ENCODE results near the gene RAET1L. TPM values are rescaled to one million over a fixed set of nuclear protein-coding genes. Genes with fewer than 3 reads are reported as not detected.
"Not testable (repeated sequence)": the region's sequence is repeated elsewhere in the genome, so short reads cannot be mapped to it uniquely, and the experiment has no call there.

RAET1L gene
- polyA plus RNA-seq, 1 donor (not counting 4 experiments of a cell fraction or from before 2014, with no cell fraction given) = 6.9 TPM

GRCh38 chr6:149975400-149975799, 49.9 kb downstream of the RAET1L start:
- Histone ChIP-seq H3K27ac (ENCODE audit: control insufficient read depth, insufficient read depth, low read length) (no peak overlapping the region), H2AFZ (ENCODE audit: control insufficient read depth, low read length) (no peak overlapping the region), H3K4me3 (ENCODE audit: control insufficient read depth in 2 of 3, extremely low read depth in 1 of 3, insufficient read depth in 2 of 3, low read depth in 1 of 3, low read length in 3 of 3) (no peak overlapping the region), H3K27me3 (ENCODE audit: control insufficient read depth, extremely low read depth, insufficient read depth, low read length) (peaks cover 30% of the 10 kb centered on the region), H3K9me1 (ENCODE audit: control insufficient read depth, extremely low read depth, insufficient read depth, low read length) (no peaks in the 10 kb centered on the region), H4K20me1 (ENCODE audit: control insufficient read depth, extremely low read depth, insufficient read depth, low read length) (no peaks in the 10 kb centered on the region), H3K9ac (ENCODE audit: control insufficient read depth, extremely low read depth, insufficient read depth, low read length) (no peak overlapping the region), H3K36me3 (ENCODE audit: control insufficient read depth in 2 of 2, extremely low read depth in 1 of 2, insufficient read depth in 2 of 2, low read length in 2 of 2) (no peaks in the 10 kb centered on the region), H3K4me1 (ENCODE audit: control insufficient read depth, extremely low read depth, insufficient read depth, low read length) (no peaks in the 10 kb centered on the region), H3K4me2 (ENCODE audit: control insufficient read depth, extremely low read depth, insufficient read depth, low read depth, low read length) (no peak overlapping the region), H3K9me3 (ENCODE audit: control insufficient read depth, low read depth, low read length) (no peaks in the 10 kb centered on the region), H3K79me2 (ENCODE audit: control insufficient read depth, insufficient read depth, low read length) (no peaks in the 10 kb centered on the region)
- DNase-seq (ENCODE audit: low read depth, low spot score) (no peak), FAIRE-seq (no peak)
- no peak for TF ChIP-seq EZH2 (IDR thresholded peaks at IDR 0.05; ENCODE audit: low read length)
- no peak for TF ChIP-seq CTCF (optimal IDR thresholded peaks at IDR 0.05 in 1 of 3, IDR thresholded peaks at IDR 0.05 in 1 of 3, conservative IDR thresholded peaks at IDR 0.05 in 1 of 3; ENCODE audit: extremely low read depth in 1 of 3, insufficient read depth in 2 of 3, low read length in 3 of 3)
- dilution Hi-C loops (cut with MboI; ENCODE audit: extremely low pct_ligation_motif_present, low sequenced_read_pairs) = no loop called here

- Histone ChIP-seq H3K79me2 (ENCODE audit: control insufficient read depth, insufficient read depth, low read length) (no peaks in the 10 kb centered on the region), H3K9me1 (ENCODE audit: control insufficient read depth, extremely low read depth, insufficient read depth, low read length) (no peaks in the 10 kb centered on the region), H3K9ac (ENCODE audit: control insufficient read depth, extremely low read depth, insufficient read depth, low read length) (no peak overlapping the region), H3K36me3 (ENCODE audit: control insufficient read depth in 2 of 2, extremely low read depth in 1 of 2, insufficient read depth in 2 of 2, low read length in 2 of 2) (no peaks in the 10 kb centered on the region), H2AFZ (ENCODE audit: control insufficient read depth, low read length) (no peak overlapping the region), H3K4me3 (ENCODE audit: control insufficient read depth in 2 of 3, extremely low read depth in 1 of 3, insufficient read depth in 2 of 3, low read depth in 1 of 3, low read length in 3 of 3) (no peak overlapping the region), H3K4me2 (ENCODE audit: control insufficient read depth, extremely low read depth, insufficient read depth, low read depth, low read length) (no peak overlapping the region), H3K9me3 (ENCODE audit: control insufficient read depth, low read depth, low read length) (no peaks in the 10 kb centered on the region), H3K27me3 (ENCODE audit: control insufficient read depth, extremely low read depth, insufficient read depth, low read length) (peaks cover 31% of the 10 kb centered on the region), H3K27ac (ENCODE audit: control insufficient read depth, insufficient read depth, low read length) (no peak overlapping the region), H4K20me1 (ENCODE audit: control insufficient read depth, extremely low read depth, insufficient read depth, low read length) (no peaks in the 10 kb centered on the region), H3K4me1 (ENCODE audit: control insufficient read depth, extremely low read depth, insufficient read depth, low read length) (no peaks in the 10 kb centered on the region)
- TF ChIP-seq CTCF (optimal IDR thresholded peaks at IDR 0.05 in 1 of 3, IDR thresholded peaks at IDR 0.05 in 1 of 3, conservative IDR thresholded peaks at IDR 0.05 in 1 of 3; ENCODE audit: extremely low read depth in 1 of 3, insufficient read depth in 2 of 3, low read length in 3 of 3) (no peak), EZH2 (IDR thresholded peaks at IDR 0.05; ENCODE audit: low read length) (no peak)
- dilution Hi-C loops (cut with MboI; ENCODE audit: extremely low pct_ligation_motif_present, low sequenced_read_pairs) = no loop called here
- no peak for FAIRE-seq
- DNase-seq (ENCODE audit: low read depth, low spot score) = no peak
These were observed 50.5 kb downstream of the RAET1L start for GRCh38 chr6:149974825-149975224.

GRCh38 chr6:149974394-149974793, 50.9 kb downstream of the RAET1L start:
- H3K4me1 ChIP-seq (ENCODE audit: control insufficient read depth, extremely low read depth, insufficient read depth, low read length); DNase-seq (ENCODE audit: low read depth, low spot score); H3K9ac ChIP-seq (ENCODE audit: control insufficient read depth, extremely low read depth, insufficient read depth, low read length); H3K79me2 ChIP-seq (ENCODE audit: control insufficient read depth, insufficient read depth, low read length); H4K20me1 ChIP-seq (ENCODE audit: control insufficient read depth, extremely low read depth, insufficient read depth, low read length); H3K4me2 ChIP-seq (ENCODE audit: control insufficient read depth, extremely low read depth, insufficient read depth, low read depth, low read length); dilution Hi-C loops (cut with MboI; ENCODE audit: extremely low pct_ligation_motif_present, low sequenced_read_pairs); H3K36me3 ChIP-seq (ENCODE audit: control insufficient read depth in 2 of 2, extremely low read depth in 1 of 2, insufficient read depth in 2 of 2, low read length in 2 of 2); H3K4me3 ChIP-seq (ENCODE audit: control insufficient read depth in 2 of 3, extremely low read depth in 1 of 3, insufficient read depth in 2 of 3, low read depth in 1 of 3, low read length in 3 of 3); FAIRE-seq; H3K9me3 ChIP-seq (ENCODE audit: control insufficient read depth, low read depth, low read length); H3K27ac ChIP-seq (ENCODE audit: control insufficient read depth, insufficient read depth, low read length); H3K9me1 ChIP-seq (ENCODE audit: control insufficient read depth, extremely low read depth, insufficient read depth, low read length); H2AFZ ChIP-seq (ENCODE audit: control insufficient read depth, low read length): not testable (repeated sequence)
- peaks cover 35% of the 10 kb centered on the region for H3K27me3 ChIP-seq (ENCODE audit: control insufficient read depth, extremely low read depth, insufficient read depth, low read length)
